MM.1S (cell line): Measurements from ENCODE around the gene HSD11B2.

ENCODE experiments used
- DNase-seq: peaks from one replicate; pipeline ENCODE4 v3.0.0-alpha.2; 2015
- H2AFZ ChIP-seq: fragments of 300-600 bp; sonication (generic); 2 replicates; pipeline ENCODE4 v1.6.0; 2016; ENCODE audit warnings: antibody characterized with exemption, low read length
- H3F3A ChIP-seq: fragments of 300-600 bp; sonication (generic); 2 replicates; pipeline ENCODE4 v1.6.1; 2016; ENCODE audit warnings: mild to moderate bottlenecking, antibody characterized with exemption, low read length, moderate library complexity, mixed read lengths; ENCODE audit not compliant: insufficient read depth
- H3K27ac ChIP-seq: fragments of 300-600 bp; sonication (generic); 2 replicates; pipeline ENCODE4 v1.5.1; 2016; ENCODE audit warnings: mild to moderate bottlenecking, low read length
- H3K27me3 ChIP-seq: fragments of 300-600 bp; sonication (generic); replicated peaks from 2 replicates; pipeline ENCODE4 v1.6.0; 2016; ENCODE audit warnings: low read length; ENCODE audit not compliant: insufficient read depth
- H3K36me3 ChIP-seq: fragments of 300-600 bp; sonication (generic); replicated peaks from 2 replicates; pipeline ENCODE4 v1.6.1; 2016; ENCODE audit warnings: mild to moderate bottlenecking, low read length, mixed read lengths; ENCODE audit not compliant: insufficient read depth
- H3K4me1 ChIP-seq: fragments of 300-600 bp; sonication (generic); 2 replicates; pipeline ENCODE4 v1.6.1; 2016; ENCODE audit warnings: low read length, mixed read lengths
- H3K4me2 ChIP-seq: fragments of 300-600 bp; sonication (generic); 2 replicates; pipeline ENCODE4 v1.6.0; 2016; ENCODE audit warnings: low read depth, low read length
- H3K4me3 ChIP-seq: fragments of 300-600 bp; sonication (generic); 2 replicates; pipeline ENCODE4 v1.5.1; 2016; ENCODE audit warnings: low read length, mixed read lengths
- H3K79me2 ChIP-seq: fragments of 300-600 bp; sonication (generic); 2 replicates; pipeline ENCODE4 v1.6.1; 2016; ENCODE audit warnings: mixed run types, low read length, mixed read lengths
- H3K9ac ChIP-seq: fragments of 300-600 bp; sonication (generic); 2 replicates; pipeline ENCODE4 v1.6.1; 2016; ENCODE audit warnings: low read length, mixed read lengths
- H3K9me2 ChIP-seq: fragments of 300-600 bp; sonication (generic); replicated peaks from 2 replicates; pipeline ENCODE4 v1.6.1; 2016; ENCODE audit warnings: mild to moderate bottlenecking, low read length, mixed read lengths; ENCODE audit not compliant: insufficient read depth
- H3K9me3 ChIP-seq: fragments of 300-600 bp; sonication (generic); replicated peaks from 2 replicates; pipeline ENCODE4 v1.6.1; 2016; ENCODE audit warnings: mild to moderate bottlenecking, low read length, mixed read lengths; ENCODE audit not compliant: insufficient read depth
- H4K20me1 ChIP-seq: fragments of 300-600 bp; sonication (generic); 2 replicates; pipeline ENCODE4 v1.6.1; 2016; ENCODE audit warnings: mild to moderate bottlenecking, low read length, moderate library complexity, mixed read lengths; ENCODE audit not compliant: insufficient read depth
- EZH2 ChIP-seq: fragments of 300-600 bp; sonication (generic); optimal IDR thresholded peaks from 2 replicates; pipeline ENCODE3; 2017; ENCODE audit warnings: low read depth, mild to moderate bottlenecking, antibody characterized with exemption, low read length, mixed read lengths
- EZH2phosphoT487 ChIP-seq: fragments of 300-600 bp; sonication (generic); IDR thresholded peaks from 2 replicates; pipeline ENCODE4 v1.6.1; 2018; ENCODE audit warnings: antibody characterized with exemption, low read length
- TF ChIP-seq, protein P1 (sequence below): fragments of 300-600 bp; sonication (generic); IDR thresholded peaks from 2 replicates; pipeline ENCODE4 v1.5.1; 2016; ENCODE audit warnings: antibody characterized with exemption, low read length, mixed read lengths

HSD11B2 gene

DNA sequence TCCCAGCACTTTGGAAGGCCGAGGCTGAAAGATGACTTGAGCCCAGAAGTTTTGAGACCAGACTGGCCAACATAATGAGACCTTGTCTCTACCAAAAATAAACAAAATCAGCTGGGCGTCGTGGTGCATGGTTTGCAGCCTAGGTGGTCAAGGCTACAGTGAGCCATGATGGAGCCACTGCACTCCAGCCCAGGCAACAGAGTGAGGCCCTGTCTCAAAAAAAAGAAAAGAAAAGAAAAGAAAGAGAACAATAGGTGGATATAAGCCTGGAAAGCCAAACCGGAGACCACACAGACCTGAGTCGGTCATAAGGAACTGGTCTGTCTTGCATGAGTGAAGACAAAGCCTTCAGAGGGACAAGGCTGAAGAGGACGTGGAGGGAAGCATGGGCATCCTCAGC, 35.7 kb downstream of the HSD11B2 start:
- no peak overlapping the region for H3K4me2 ChIP-seq

GRCh38 chr16:67468731-67469130, 37.8 kb downstream of the HSD11B2 start:
- Histone ChIP-seq H3K36me3 (no peaks in the 10 kb centered on the region), H3K9me3 (no peaks in the 10 kb centered on the region), H3K27me3 (no peaks in the 10 kb centered on the region), H3F3A (no peaks in the 10 kb centered on the region), H2AFZ (no peak overlapping the region), H4K20me1 (peaks cover 24% of the 10 kb centered on the region), H3K4me3 (no peak overlapping the region), H3K4me2 (no peak overlapping the region), H3K9ac (no peak overlapping the region), H3K79me2 (peaks cover 95% of the 10 kb centered on the region), H3K27ac (no peak overlapping the region), H3K4me1 (no peaks in the 10 kb centered on the region), H3K9me2 (no peaks in the 10 kb centered on the region)
- DNase-seq = no peak
- TF ChIP-seq EZH2 = no peak
- no peak for TF ChIP-seq EZH2phosphoT487
- TF ChIP-seq, protein P1, sequence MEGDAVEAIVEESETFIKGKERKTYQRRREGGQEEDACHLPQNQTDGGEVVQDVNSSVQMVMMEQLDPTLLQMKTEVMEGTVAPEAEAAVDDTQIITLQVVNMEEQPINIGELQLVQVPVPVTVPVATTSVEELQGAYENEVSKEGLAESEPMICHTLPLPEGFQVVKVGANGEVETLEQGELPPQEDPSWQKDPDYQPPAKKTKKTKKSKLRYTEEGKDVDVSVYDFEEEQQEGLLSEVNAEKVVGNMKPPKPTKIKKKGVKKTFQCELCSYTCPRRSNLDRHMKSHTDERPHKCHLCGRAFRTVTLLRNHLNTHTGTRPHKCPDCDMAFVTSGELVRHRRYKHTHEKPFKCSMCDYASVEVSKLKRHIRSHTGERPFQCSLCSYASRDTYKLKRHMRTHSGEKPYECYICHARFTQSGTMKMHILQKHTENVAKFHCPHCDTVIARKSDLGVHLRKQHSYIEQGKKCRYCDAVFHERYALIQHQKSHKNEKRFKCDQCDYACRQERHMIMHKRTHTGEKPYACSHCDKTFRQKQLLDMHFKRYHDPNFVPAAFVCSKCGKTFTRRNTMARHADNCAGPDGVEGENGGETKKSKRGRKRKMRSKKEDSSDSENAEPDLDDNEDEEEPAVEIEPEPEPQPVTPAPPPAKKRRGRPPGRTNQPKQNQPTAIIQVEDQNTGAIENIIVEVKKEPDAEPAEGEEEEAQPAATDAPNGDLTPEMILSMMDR = no peak

More for the DNA sequence above, 35.7 kb downstream of the HSD11B2 start:
- no peaks in the 10 kb centered on the region for H3K9me3 ChIP-seq
- no peak overlapping the region for H3K4me3 ChIP-seq
- H3K27me3 ChIP-seq = no peaks in the 10 kb centered on the region
- peaks cover 24% of the 10 kb centered on the region for H4K20me1 ChIP-seq
- no peak overlapping the region for H2AFZ ChIP-seq
- H3K36me3 ChIP-seq = no peaks in the 10 kb centered on the region
- no peaks in the 10 kb centered on the region for H3F3A ChIP-seq
- no peak overlapping the region for H3K27ac ChIP-seq
- no peak overlapping the region for H3K9ac ChIP-seq
- peaks cover 96% of the 10 kb centered on the region for H3K79me2 ChIP-seq
- no peaks in the 10 kb centered on the region for H3K4me1 ChIP-seq
- no peaks in the 10 kb centered on the region for H3K9me2 ChIP-seq
- no peak for DNase-seq
- TF ChIP-seq, protein P1 = no peak
- TF ChIP-seq EZH2 (no peak), EZH2phosphoT487 (no peak)

GRCh38 chr16:67470359-67470758, 39.4 kb downstream of the HSD11B2 start:
- H3K4me3 ChIP-seq = no peak overlapping the region
- no peak overlapping the region for H3K27ac ChIP-seq
- DNase-seq = no peak

GRCh38 chr16:67471758-67472384, 41.0 kb downstream of the HSD11B2 start:
- Histone ChIP-seq H3K79me2 (peaks cover 95% of the 10 kb centered on the region), H3K9ac (no peak overlapping the region), H3K9me3 (no peaks in the 10 kb centered on the region), H3F3A (no peaks in the 10 kb centered on the region), H3K9me2 (no peaks in the 10 kb centered on the region), H4K20me1 (peaks cover 21% of the 10 kb centered on the region; the same call in 1 of the 2 replicates), H3K36me3 (no peaks in the 10 kb centered on the region), H2AFZ (no peak overlapping the region), H3K4me2 (no peak overlapping the region), H3K27me3 (no peaks in the 10 kb centered on the region), H3K4me3 (no peak overlapping the region), H3K4me1 (no peaks in the 10 kb centered on the region), H3K27ac (no peak overlapping the region)
- no peak for DNase-seq
- TF ChIP-seq EZH2 = no peak
- TF ChIP-seq, protein P1 = no peak
- TF ChIP-seq EZH2phosphoT487 = no peak

More at GRCh38 chr16:67470359-67470758, 39.4 kb downstream of the HSD11B2 start:
- no peaks in the 10 kb centered on the region for H3K27me3 ChIP-seq
- no peak overlapping the region for H3K9ac ChIP-seq
- no peaks in the 10 kb centered on the region for H3K4me1 ChIP-seq
- peaks cover 25% of the 10 kb centered on the region for H4K20me1 ChIP-seq
- no peak overlapping the region for H2AFZ ChIP-seq
- H3K4me2 ChIP-seq = no peak overlapping the region
- H3K9me3 ChIP-seq = no peaks in the 10 kb centered on the region
- no peak for TF ChIP-seq EZH2phosphoT487
- no peaks in the 10 kb centered on the region for H3K9me2 ChIP-seq
- no peaks in the 10 kb centered on the region for H3K36me3 ChIP-seq
- H3K79me2 ChIP-seq = peaks cover 95% of the 10 kb centered on the region
- no peaks in the 10 kb centered on the region for H3F3A ChIP-seq
